Stimulated activated CD4-positive, alpha-beta T cell treated with anti-CD3 and anti-CD28 coated beads, Interleukin-4, amount 100 ng/mL, for 1 hour (primary cell): Measurements from ENCODE around the gene RXFP4.
A peak's percentile ranks its signal among the peaks of the same experiment; 100 is the strongest.
"Not testable (repeated sequence)": the region's sequence is repeated elsewhere in the genome, so short reads cannot be mapped to it uniquely, and the experiment has no call there.

ENCODE experiments used
- DNase-seq: peaks from one replicate; pipeline ENCODE4 v3.0.0-alpha.2; 2020

Gene RXFP4

GRCh38 chr1:155940993-155941844 is at the start of gene RXFP4:
RXFP4 (plus strand) TSS chr1:155941638; CDS start chr1:155941710, 72 bp downstream.
- DNase-seq = no peak

- no peak for DNase-seq
Measured at GRCh38 chr1:155892796-155893195, 48.6 kb upstream of the RXFP4 start.

GRCh38 chr1:155893389-155894142 is 47.9 kb upstream of the RXFP4 start:
- DNase-seq = no peak

GRCh38 chr1:155895617-155896016 is 45.8 kb upstream of the RXFP4 start:
- DNase-seq = not testable (repeated sequence)

GRCh38 chr1:155896476-155896875 is 45.0 kb upstream of the RXFP4 start:
- DNase-seq = not testable (repeated sequence)

- no peak for DNase-seq
Measured at GRCh38 chr1:155897746-155898145, 43.7 kb upstream of the RXFP4 start.

- DNase-seq = no peak
Measured at GRCh38 chr1:155898888-155899287, 42.5 kb upstream of the RXFP4 start.

- no peak for DNase-seq
Measured at GRCh38 chr1:155899683-155900082, 41.8 kb upstream of the RXFP4 start.

GRCh38 chr1:155900161-155900560 is 41.3 kb upstream of the RXFP4 start:
- no peak for DNase-seq

- DNase-seq = no peak
Measured at GRCh38 chr1:155904261-155904660, 37.2 kb upstream of the RXFP4 start.

GRCh38 chr1:155909894-155910293 is 31.5 kb upstream of the RXFP4 start:
- DNase-seq = no peak

- DNase-seq = no peak
Measured at GRCh38 chr1:155910621-155911121, 30.8 kb upstream of the RXFP4 start.

- DNase-seq = peak; percentile 85
Measured at GRCh38 chr1:155911156-155912055, 30.0 kb upstream of the RXFP4 start, which contains the start of gene RIT1. RIT1 (minus strand) TSS chr1:155911349; CDS start chr1:155910761, 588 bp downstream.

- DNase-seq = no peak
Measured at GRCh38 chr1:155912056-155912536, 29.3 kb upstream of the RXFP4 start.

- DNase-seq = no peak
Measured at GRCh38 chr1:155913969-155914757, 27.3 kb upstream of the RXFP4 start.

- no peak for DNase-seq
Measured at GRCh38 chr1:155918660-155919059, 22.8 kb upstream of the RXFP4 start.

GRCh38 chr1:155919801-155920200 is 21.6 kb upstream of the RXFP4 start:
- DNase-seq = no peak

GRCh38 chr1:155920717-155921116 is 20.7 kb upstream of the RXFP4 start:
- no peak for DNase-seq

GRCh38 chr1:155925506-155925905 is 15.9 kb upstream of the RXFP4 start:
- no peak for DNase-seq

- DNase-seq = no peak
Measured at GRCh38 chr1:155929057-155929456, 12.4 kb upstream of the RXFP4 start.

GRCh38 chr1:155930725-155931124 is 10.7 kb upstream of the RXFP4 start:
- not testable (repeated sequence) for DNase-seq
